Stimulated activated CD4-positive, alpha-beta T cell treated with anti-CD3 and anti-CD28 coated beads, Interleukin-12 subunit alpha, Interleukin-12 subunit beta, amount 100 ng/mL, for 4 hours (primary cell): ENCODE data around the gene NHEJ1.
A peak's percentile ranks its signal among the peaks of the same experiment; 100 is the strongest.
"Not testable (repeated sequence)": the region's sequence is repeated elsewhere in the genome, so short reads cannot be mapped to it uniquely, and the experiment has no call there.

ENCODE experiments used
- DNase-seq: peaks from one replicate; pipeline ENCODE4 v3.0.0-alpha.2; 2020

NHEJ1 gene

GRCh38 chr2:219160186-219161017 lies at the start of gene NHEJ1:
NHEJ1 (minus strand) TSS chr2:219160815; CDS start chr2:219158362, 2,453 bp downstream.
- peak; percentile 95 for DNase-seq

- DNase-seq = no peak
Observed at GRCh38 chr2:219209236-219210195, 48.9 kb upstream of the NHEJ1 start.

- DNase-seq = no peak
Observed at GRCh38 chr2:219207884-219208740, 47.5 kb upstream of the NHEJ1 start.

- DNase-seq = no peak
Observed at GRCh38 chr2:219207134-219207883, 46.7 kb upstream of the NHEJ1 start.

- peak; percentile 96 for DNase-seq
Observed at GRCh38 chr2:219206328-219207133, 45.9 kb upstream of the NHEJ1 start, which contains the start of gene ZFAND2B. ZFAND2B (plus strand) TSS chr2:219206782; CDS start chr2:219206988, 206 bp downstream.

- no peak for DNase-seq
Observed at GRCh38 chr2:219205981-219206327, 45.3 kb upstream of the NHEJ1 start.

- DNase-seq = no peak
Observed at GRCh38 chr2:219205165-219205538, 44.5 kb upstream of the NHEJ1 start.

- no peak for DNase-seq
Observed at GRCh38 chr2:219204425-219205164, 44.0 kb upstream of the NHEJ1 start.

- not testable (repeated sequence) for DNase-seq
Observed at GRCh38 chr2:219201331-219201730, 40.7 kb upstream of the NHEJ1 start.

GRCh38 chr2:219200502-219201326 lies 40.1 kb upstream of the NHEJ1 start:
- DNase-seq = not testable (repeated sequence)

- DNase-seq = no peak
Observed at GRCh38 chr2:219199470-219200211, 39.0 kb upstream of the NHEJ1 start.

- no peak for DNase-seq
Observed at GRCh38 chr2:219198974-219199373, 38.4 kb upstream of the NHEJ1 start.

- no peak for DNase-seq
Observed at GRCh38 chr2:219197388-219197787, 36.8 kb upstream of the NHEJ1 start.

GRCh38 chr2:219186754-219187456 lies 26.3 kb upstream of the NHEJ1 start:
- DNase-seq = no peak

- DNase-seq = no peak
Observed at GRCh38 chr2:219184121-219184520, 23.5 kb upstream of the NHEJ1 start.

GRCh38 chr2:219183151-219183772 lies 22.6 kb upstream of the NHEJ1 start:
- DNase-seq = no peak
